Natural killer cell (primary cell): ENCODE measurements around the gene SEL1L2. TPM values are rescaled to one million over a fixed set of nuclear protein-coding genes. Genes with fewer than 3 reads are reported as not detected.

ENCODE experiments used
- ATAC-seq, 3 donors: fragments of 150-1000 bp in 2 of 3; fragments of 200-7000 bp in 1 of 3; cut with Tn5 transposase; 1 replicate in 1 of 3; 2 replicates in 2 of 3; pipeline ENCODE4 v1.10.0; 2021; ENCODE audit warnings: mild to moderate bottlenecking in 2 of 3, moderate library complexity in 2 of 3
- DNase-seq, 2 donors: peaks; one replicate each; pipeline versions ENCODE4 v3.0.0 to v3.0.0-alpha.2; 2013 to 2021; ENCODE audit warnings: mixed read lengths in 1 of 2
- H3K27ac ChIP-seq: one replicate; pipeline ENCODE4 v1.5.1; 2013; ENCODE audit warnings: mild to moderate bottlenecking, low read length
- H3K27me3 ChIP-seq: one replicate; pipeline ENCODE4 v1.6.1; 2013; ENCODE audit warnings: low read length; ENCODE audit not compliant: control insufficient read depth, insufficient read depth
- H3K36me3 ChIP-seq: one replicate; pipeline ENCODE4 v1.6.1; 2013; ENCODE audit warnings: low read length; ENCODE audit not compliant: control insufficient read depth, insufficient read depth
- H3K4me1 ChIP-seq: one replicate; pipeline ENCODE4 v1.6.1; 2013; ENCODE audit warnings: low read length; ENCODE audit not compliant: control insufficient read depth, insufficient read depth
- H3K4me3 ChIP-seq: one replicate; pipeline ENCODE4 v1.5.1; 2013; ENCODE audit warnings: low read length
- H3K9me3 ChIP-seq: one replicate; pipeline ENCODE4 v1.6.1; 2013; ENCODE audit warnings: low read length; ENCODE audit not compliant: control insufficient read depth, insufficient read depth
- H3K27ac Mint-ChIP-seq, 2 donors: one replicate each; pipeline ENCODE4 v1.8.0; 2022; ENCODE audit warnings: mild to moderate bottlenecking in 2 of 2, mixed read lengths in 2 of 2, moderate library complexity in 1 of 2
- H3K27me3 Mint-ChIP-seq, 2 donors: one replicate each; pipeline ENCODE4 v1.8.0; 2022; ENCODE audit warnings: low read depth in 2 of 2, mixed read lengths in 2 of 2
- H3K36me3 Mint-ChIP-seq: one replicate; pipeline ENCODE4 v1.8.0; 2022; ENCODE audit warnings: mixed read lengths
- H3K4me1 Mint-ChIP-seq, 2 donors: one replicate each; pipeline ENCODE4 v1.8.0; 2022; ENCODE audit warnings: mixed read lengths in 2 of 2
- H3K4me3 Mint-ChIP-seq: one replicate; pipeline ENCODE4 v1.8.0; 2022; ENCODE audit warnings: mild to moderate bottlenecking, moderate library complexity, mixed read lengths
- H3K9me3 Mint-ChIP-seq, 2 donors: one replicate each; pipeline ENCODE4 v1.8.0; 2022; ENCODE audit warnings: mixed read lengths in 2 of 2
- WGBS: methylation state at CpG from one replicate; pipeline ENCODE4 v1.1.7; 2013; ENCODE audit warnings: missing lambda C conversion rate; ENCODE audit not compliant: insufficient coverage; 5-methylcytosine and 5-hydroxymethylcytosine counted together
- intact Hi-C: fragments of 100-400 bp; cut with micrococcal nuclease; formaldehyde crosslinking; loops from one replicate; pipeline ENCODE4 v1.14.2; 2022
- total RNA-seq, 4 donors: library from RNA; stranded (reverse); fragments of 120-200 nt in 1 of 4; gene quantifications; one replicate each; pipeline versions ENCODE4 v1.2.3 to v1.2.4, GENCODE V29; 2013 to 2022
- TF ChIP-seq, protein P1 (sequence below): fragments of 200-600 bp; IDR thresholded peaks from one replicate; pipeline ENCODE4 v1.8.0; 2022; ENCODE audit warnings: antibody characterized with exemption

SEL1L2 gene
- total RNA-seq, 3 donors from 2014 or later (not counting 1 experiment from before 2014, with no cell fraction given) = not detected

DNA sequence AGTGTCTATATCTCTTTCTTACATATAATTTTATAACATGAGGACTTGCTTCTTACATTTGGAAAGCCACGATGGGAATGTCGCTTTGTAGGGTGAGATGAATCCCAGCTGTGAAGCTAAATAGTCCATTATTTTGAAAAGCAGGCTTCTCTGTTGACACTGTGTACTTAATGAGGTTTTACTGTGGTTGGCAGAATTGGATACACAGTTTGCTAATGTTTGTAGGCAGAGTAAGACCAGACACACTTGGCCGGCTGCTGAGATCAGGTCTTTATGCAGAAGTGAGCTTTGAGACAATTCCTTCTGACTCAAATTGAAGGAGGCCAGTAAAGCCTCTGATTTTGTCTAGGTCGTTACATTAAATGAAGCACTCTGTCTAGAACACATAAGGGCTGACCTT lies 112.6 kb downstream of the SEL1L2 start:
- DNase-seq (no peak), ATAC-seq (no peak)
- no peaks in the 10 kb centered on the region for H3K4me1 Mint-ChIP-seq
- no peaks in the 10 kb centered on the region for H3K9me3 ChIP-seq
- H3K4me3 ChIP-seq = no peak overlapping the region
- TF ChIP-seq, protein P1, sequence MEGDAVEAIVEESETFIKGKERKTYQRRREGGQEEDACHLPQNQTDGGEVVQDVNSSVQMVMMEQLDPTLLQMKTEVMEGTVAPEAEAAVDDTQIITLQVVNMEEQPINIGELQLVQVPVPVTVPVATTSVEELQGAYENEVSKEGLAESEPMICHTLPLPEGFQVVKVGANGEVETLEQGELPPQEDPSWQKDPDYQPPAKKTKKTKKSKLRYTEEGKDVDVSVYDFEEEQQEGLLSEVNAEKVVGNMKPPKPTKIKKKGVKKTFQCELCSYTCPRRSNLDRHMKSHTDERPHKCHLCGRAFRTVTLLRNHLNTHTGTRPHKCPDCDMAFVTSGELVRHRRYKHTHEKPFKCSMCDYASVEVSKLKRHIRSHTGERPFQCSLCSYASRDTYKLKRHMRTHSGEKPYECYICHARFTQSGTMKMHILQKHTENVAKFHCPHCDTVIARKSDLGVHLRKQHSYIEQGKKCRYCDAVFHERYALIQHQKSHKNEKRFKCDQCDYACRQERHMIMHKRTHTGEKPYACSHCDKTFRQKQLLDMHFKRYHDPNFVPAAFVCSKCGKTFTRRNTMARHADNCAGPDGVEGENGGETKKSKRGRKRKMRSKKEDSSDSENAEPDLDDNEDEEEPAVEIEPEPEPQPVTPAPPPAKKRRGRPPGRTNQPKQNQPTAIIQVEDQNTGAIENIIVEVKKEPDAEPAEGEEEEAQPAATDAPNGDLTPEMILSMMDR = no peak
- no peaks in the 10 kb centered on the region for H3K4me1 ChIP-seq
- H3K27ac Mint-ChIP-seq = no peak overlapping the region
- H3K27me3 ChIP-seq = peaks cover 3% of the 10 kb centered on the region
- WGBS = 80% methylated on average over 2 of the region's 4 CpGs
- H3K27me3 Mint-ChIP-seq = no peaks in the 10 kb centered on the region
- H3K4me3 Mint-ChIP-seq = no peak overlapping the region
- intact Hi-C loops = no loop called here
- no peaks in the 10 kb centered on the region for H3K36me3 Mint-ChIP-seq
- no peaks in the 10 kb centered on the region for H3K9me3 Mint-ChIP-seq
- no peaks in the 10 kb centered on the region for H3K36me3 ChIP-seq
- H3K27ac ChIP-seq = no peak overlapping the region

DNA sequence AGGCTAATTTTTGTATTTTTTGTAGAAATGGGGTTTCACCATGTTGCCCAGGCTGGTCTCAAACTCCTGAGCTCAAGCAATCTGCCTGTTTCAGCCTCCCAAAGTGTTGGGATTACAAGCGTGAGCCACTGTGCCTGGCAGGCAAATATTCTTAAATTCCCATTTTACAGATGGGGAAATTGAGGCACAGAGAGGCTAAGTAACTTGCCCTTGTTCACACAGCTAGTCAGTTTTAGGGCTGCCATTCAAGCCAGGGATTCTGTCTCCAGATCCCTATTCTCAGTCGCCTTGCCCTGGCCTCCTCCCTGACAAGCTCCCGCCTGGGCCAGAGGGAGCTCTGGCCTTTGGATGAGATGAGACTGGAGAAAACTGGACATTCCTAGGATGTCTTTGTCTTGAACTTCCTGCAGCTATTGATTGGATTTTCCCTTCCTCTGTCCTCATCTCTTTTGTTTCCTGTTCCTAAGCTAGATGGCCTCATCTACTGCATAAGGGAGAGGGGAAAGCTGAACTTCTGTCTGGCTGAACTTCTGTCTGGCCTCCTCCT lies 115.1 kb downstream of the SEL1L2 start:
- no peak overlapping the region for H3K27ac ChIP-seq
- Mint-ChIP-seq H3K27ac (no peak overlapping the region), H3K36me3 (no peaks in the 10 kb centered on the region), H3K9me3 (no peaks in the 10 kb centered on the region), H3K4me1 (no peaks in the 10 kb centered on the region), H3K4me3 (no peak overlapping the region), H3K27me3 (no peaks in the 10 kb centered on the region)
- no peaks in the 10 kb centered on the region for H3K36me3 ChIP-seq
- no peak overlapping the region for H3K4me3 ChIP-seq
- TF ChIP-seq, protein P1 = no peak
- 93% methylated on average over 3 of the region's 3 CpGs for WGBS
- H3K27me3 ChIP-seq = peaks cover 3% of the 10 kb centered on the region
- no peak for ATAC-seq
- H3K9me3 ChIP-seq = no peaks in the 10 kb centered on the region
- no peak for DNase-seq
- H3K4me1 ChIP-seq = no peaks in the 10 kb centered on the region
- intact Hi-C loops = no loop called here

DNA sequence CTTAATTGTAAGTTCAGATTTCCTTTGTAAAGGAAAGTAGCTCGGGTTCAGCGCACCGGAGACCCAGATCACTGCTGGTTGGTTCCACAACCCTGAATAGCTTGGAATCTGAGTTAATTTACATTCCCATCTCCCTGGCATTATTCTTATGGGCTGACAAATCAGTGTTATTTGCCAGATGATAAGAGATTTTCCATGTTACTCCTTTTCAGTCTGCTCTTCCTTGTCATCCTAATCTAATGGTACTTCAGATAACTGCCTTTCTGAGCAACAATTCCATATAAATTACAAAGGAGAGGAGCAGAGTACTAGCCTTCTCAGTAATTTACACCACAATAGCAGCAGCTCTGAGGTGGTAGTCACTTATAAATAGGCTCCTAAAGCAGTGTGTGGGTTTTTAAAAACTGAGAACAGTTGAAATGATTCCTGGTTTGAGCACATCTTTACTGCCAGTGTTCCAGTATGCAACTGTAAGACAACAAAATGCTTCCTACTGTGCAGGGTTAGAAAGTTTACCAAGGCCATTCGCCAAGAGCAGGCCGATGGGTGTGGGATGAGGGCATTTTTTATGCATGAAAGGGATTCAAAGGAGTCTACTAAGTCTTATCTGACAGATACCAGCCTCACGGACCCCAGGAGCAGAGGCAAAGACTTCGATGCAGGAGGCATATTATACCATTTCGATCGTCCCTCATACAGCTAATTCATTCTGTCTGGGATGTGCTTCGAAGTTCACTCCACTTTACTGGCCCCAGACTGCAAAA lies 115.8 kb downstream of the SEL1L2 start:
- WGBS = 73% methylated on average over 10 of the region's 10 CpGs
- Mint-ChIP-seq H3K36me3 (no peaks in the 10 kb centered on the region), H3K4me3 (no peak overlapping the region), H3K27me3 (no peaks in the 10 kb centered on the region), H3K4me1 (no peaks in the 10 kb centered on the region), H3K9me3 (no peaks in the 10 kb centered on the region), H3K27ac (no peak overlapping the region)
- no peak overlapping the region for H3K27ac ChIP-seq
- no peak overlapping the region for H3K4me3 ChIP-seq
- H3K27me3 ChIP-seq = peaks cover 3% of the 10 kb centered on the region
- ATAC-seq (no peak), DNase-seq (no peak)
- no peaks in the 10 kb centered on the region for H3K4me1 ChIP-seq
- TF ChIP-seq, protein P1 = no peak
- H3K36me3 ChIP-seq = no peaks in the 10 kb centered on the region
- intact Hi-C loops = no loop called here
- H3K9me3 ChIP-seq = no peaks in the 10 kb centered on the region
